ENCODE measurements around the gene RTP1.
A peak's percentile ranks its signal among the peaks of the same experiment; 100 is the strongest.

The RTP1 gene

DNA sequence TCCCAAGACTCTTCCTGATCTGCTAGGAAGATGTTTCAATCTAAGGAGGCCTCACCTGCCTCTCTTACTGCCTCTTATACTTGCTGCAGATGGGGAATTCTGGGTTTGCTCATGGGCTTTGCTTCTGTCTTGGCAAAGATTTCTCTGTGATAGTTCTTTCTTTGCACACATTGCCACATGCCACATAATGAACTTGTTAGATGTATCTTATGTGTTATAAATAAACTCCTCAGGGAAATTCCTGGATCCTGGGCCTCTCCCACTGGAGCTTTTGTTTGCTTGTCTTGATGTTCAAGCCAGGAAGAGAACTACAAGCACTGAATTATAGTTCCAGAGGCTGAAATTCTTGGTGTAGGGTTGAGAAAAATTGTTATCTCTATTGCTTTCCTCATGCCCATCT lies 12.2 kb downstream of the RTP1 start:
- no peak overlapping the region for H3K4me3 ChIP-seq (replicated peaks in 1 of 2; ENCODE audit: low read depth in 2 of 2, low read length in 2 of 2)
- DNase-seq (ENCODE audit: low read depth in 2 of 2) = no peak
- no peak for TF ChIP-seq CTCF (IDR thresholded peaks at IDR 0.05; ENCODE audit: low read depth, low read length)

DNA sequence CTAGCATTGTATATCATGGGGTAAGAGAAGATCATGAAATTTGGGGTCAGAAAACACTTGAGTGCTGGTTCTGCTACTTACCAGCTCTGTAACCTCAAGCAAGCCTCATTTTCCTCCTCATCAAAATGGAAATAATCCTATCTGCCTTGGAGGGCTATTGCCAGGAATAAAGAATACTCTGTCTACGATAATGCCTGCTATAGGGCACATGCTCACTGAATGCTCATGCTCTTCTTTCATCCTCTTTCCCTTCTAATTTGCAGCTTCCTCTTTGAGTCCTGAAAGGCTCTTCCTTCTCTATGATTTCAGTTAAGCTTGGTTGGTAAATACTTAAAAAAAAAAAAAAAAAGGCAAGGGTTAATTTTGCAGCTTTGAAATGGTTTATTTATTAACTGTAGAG lies 12.8 kb downstream of the RTP1 start:
- H3K4me3 ChIP-seq (replicated peaks in 1 of 2; ENCODE audit: low read depth in 2 of 2, low read length in 2 of 2) = no peak overlapping the region
- DNase-seq (ENCODE audit: low read depth in 2 of 2) = no peak
- no peak for TF ChIP-seq CTCF (IDR thresholded peaks at IDR 0.05; ENCODE audit: low read depth, low read length)

DNA sequence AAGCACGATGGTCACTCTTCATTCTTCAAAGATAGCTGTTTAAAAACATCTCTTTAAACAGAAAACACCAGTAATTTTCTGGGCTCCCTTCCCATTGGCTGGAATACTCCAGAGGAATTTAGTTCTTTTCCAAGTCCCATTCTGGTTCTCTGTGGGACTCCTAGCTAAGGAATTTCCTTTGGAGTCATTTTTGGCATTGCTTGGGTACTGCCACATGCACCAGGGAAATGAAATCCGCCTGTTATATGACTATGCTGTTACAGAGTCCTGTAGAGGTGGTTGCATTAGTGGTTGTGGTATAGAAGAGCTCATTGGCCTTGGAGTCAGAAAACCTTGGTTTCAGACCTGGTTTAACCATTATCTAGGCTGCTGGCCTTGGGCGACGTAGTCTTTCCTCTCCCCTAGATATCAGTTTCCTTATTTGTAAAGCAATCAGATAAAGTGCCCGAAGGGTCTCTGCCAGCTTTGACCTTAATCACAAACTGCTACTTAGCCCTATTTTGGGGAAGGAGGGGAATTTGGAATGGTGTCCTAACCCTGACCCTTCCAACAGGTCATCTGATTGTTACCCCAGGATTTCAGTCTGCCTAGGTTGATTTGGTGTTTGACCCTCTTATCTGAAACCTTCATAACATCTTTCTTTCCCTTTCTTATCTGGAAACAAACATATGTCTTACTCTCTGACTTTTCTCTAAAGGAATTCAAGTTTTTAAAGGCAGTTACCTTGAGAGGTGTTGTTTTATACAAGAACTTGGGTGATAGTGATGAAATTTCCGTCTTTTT lies 13.4 kb downstream of the RTP1 start:
- no peak overlapping the region for H3K4me3 ChIP-seq (replicated peaks in 1 of 2; ENCODE audit: low read depth in 2 of 2, low read length in 2 of 2)
- no peak for TF ChIP-seq CTCF (IDR thresholded peaks at IDR 0.05; ENCODE audit: low read depth, low read length)
- DNase-seq (ENCODE audit: low read depth in 2 of 2) = peak; percentile 24 to 77

GRCh38 chr3:187211532-187212195 lies 14.4 kb downstream of the RTP1 start:
- DNase-seq (ENCODE audit: low read depth in 2 of 2) = peak in 1 of 2 donors; percentile 67
- no peak for TF ChIP-seq CTCF (IDR thresholded peaks at IDR 0.05; ENCODE audit: low read depth, low read length)
- H3K4me3 ChIP-seq (replicated peaks in 1 of 2; ENCODE audit: low read depth in 2 of 2, low read length in 2 of 2) = no peak overlapping the region

DNA sequence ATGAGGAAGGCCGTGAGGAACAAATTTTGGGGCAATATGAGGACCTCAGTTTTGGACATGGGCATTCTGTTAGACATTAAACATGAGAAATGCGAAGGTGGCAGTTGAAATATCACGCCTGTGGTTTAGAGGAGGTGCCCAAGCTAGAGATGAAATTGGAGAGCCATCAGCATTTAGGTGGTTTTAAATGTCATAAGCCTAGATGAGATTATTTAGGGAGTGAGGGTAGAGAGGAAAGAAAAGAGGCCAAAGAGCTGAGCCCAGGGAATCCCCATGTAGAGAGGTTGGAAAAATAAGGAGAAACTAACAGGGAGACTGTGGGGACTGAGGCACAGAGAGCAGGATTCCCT lies 14.9 kb downstream of the RTP1 start:
- no peak overlapping the region for H3K4me3 ChIP-seq (replicated peaks in 1 of 2; ENCODE audit: low read depth in 2 of 2, low read length in 2 of 2)
- no peak for TF ChIP-seq CTCF (IDR thresholded peaks at IDR 0.05; ENCODE audit: low read depth, low read length)
- DNase-seq (ENCODE audit: low read depth in 2 of 2) = no peak

DNA sequence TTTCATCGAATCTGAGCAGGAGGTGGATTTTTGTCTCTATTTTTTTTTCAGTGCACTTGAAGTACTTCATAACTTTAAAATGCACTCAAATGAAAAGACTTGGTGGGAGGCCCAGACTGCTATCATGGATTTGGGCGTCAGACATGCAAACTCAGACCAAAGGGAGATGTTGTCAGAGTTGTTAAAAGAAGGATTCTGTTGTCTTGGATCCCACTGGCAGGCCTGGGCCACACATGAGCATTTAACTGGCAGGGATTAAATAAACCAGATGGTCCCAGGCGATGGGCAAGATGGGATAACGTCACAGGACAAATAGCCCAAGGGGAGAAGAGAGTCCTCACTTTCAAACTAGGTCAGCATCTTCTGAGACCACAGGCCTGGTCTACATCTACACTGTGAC lies 15.4 kb downstream of the RTP1 start:
- H3K4me3 ChIP-seq (replicated peaks in 1 of 2; ENCODE audit: low read depth in 2 of 2, low read length in 2 of 2) = no peak overlapping the region
- no peak for TF ChIP-seq CTCF (IDR thresholded peaks at IDR 0.05; ENCODE audit: low read depth, low read length)
- DNase-seq (ENCODE audit: low read depth in 2 of 2) = peak in 1 of 2 donors; percentile 36

Data from cardiac fibroblast (primary cell).